Measurements from ENCODE around the gene ERV3-1. TPM values are rescaled to one million over a fixed set of nuclear protein-coding genes. Genes with fewer than 3 reads are reported as not detected.
"Not testable (repeated sequence)": the region's sequence is repeated elsewhere in the genome, so short reads cannot be mapped to it uniquely, and the experiment has no call there.

The ERV3-1 gene
- total RNA-seq, 1 experiment from 2014 or later, result 7.6 TPM

DNA sequence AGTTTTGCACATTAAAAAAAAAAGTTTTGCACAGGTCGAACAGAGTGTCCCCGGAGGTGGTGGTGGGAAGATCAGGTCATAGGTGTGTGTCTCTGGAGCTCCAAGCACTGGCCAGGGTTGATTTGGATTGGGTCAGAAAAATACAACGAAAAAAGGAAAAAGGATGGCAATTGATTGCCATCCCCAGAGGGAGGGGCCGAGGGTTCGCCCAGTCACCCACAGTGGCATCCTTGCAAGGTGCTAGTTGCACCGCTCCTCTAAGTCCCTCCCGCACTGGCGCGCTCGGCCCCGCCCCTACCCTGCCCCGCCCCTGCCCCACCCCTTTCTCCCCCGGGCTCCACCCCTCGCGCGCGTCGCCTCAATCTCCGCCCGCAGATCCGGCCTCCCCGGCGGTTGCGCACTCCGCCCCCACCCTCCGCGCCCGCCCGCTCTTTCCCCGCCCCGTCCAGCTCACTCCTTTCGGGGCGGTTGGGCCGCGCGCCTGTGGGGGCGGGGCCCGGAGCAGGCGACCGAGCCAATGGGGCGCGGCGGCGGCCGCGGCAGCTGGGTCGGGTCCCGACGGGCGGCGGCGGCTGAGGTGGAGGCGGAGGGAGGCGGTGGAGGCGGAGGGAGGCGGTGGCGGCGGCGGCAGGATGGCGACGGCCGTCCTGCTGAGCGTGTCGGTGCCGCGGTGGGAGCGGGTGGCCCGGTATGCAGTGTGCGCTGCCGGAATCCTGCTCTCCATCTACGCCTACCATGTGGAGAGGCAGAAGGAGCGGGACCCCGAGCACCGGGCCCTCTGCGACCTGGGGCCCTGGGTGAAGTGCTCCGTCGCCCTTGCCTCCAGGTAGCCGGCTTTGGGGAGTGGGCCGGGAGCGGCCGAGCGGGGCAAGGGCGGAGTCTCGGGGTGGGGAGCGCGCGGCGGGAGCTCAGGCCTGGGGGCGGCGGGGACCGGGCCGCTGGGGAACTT is 31.5 kb upstream of the ERV3-1 start:
- Mint-ChIP-seq H3K27me3 (ENCODE audit: insufficient read depth, unreplicated experiment) (no peaks in the 10 kb centered on the region), H3K9me3 (ENCODE audit: unreplicated experiment) (no peaks in the 10 kb centered on the region), H3K36me3 (ENCODE audit: insufficient read depth, unreplicated experiment) (no peaks in the 10 kb centered on the region), H3K4me1 (ENCODE audit: insufficient read depth, unreplicated experiment) (peaks cover 7% of the 10 kb centered on the region), H3K4me3 (ENCODE audit: unreplicated experiment) (peak overlapping the region; percentile 80), H3K27ac (ENCODE audit: low read depth, unreplicated experiment) (peak overlapping the region; percentile 61)
- ChIA-PET CTCF (interaction anchor here (0.7 kb wide), 2 partner anchors 41 to 729 kb away, joined by 3 read pairs; no protein-coding TSS in a partner anchor), POLR2A (interaction anchor here (1.0 to 6.4 kb wide), 4 partner anchors 12 to 371 kb away, joined by 3 to 53 read pairs (median 4); partner anchors contain the start of gene ERV3-1)
- intact Hi-C loops (cut with micrococcal nuclease), result loop anchor here (5.0 kb wide), 1 partner anchor 86 kb away; no protein-coding TSS in a partner anchor
- DNase-seq (ENCODE audit: unreplicated experiment), result peak; percentile 91
- no TSS peak for BruUV-seq (replicated peaks)
- TF ChIP-seq, protein P1, sequence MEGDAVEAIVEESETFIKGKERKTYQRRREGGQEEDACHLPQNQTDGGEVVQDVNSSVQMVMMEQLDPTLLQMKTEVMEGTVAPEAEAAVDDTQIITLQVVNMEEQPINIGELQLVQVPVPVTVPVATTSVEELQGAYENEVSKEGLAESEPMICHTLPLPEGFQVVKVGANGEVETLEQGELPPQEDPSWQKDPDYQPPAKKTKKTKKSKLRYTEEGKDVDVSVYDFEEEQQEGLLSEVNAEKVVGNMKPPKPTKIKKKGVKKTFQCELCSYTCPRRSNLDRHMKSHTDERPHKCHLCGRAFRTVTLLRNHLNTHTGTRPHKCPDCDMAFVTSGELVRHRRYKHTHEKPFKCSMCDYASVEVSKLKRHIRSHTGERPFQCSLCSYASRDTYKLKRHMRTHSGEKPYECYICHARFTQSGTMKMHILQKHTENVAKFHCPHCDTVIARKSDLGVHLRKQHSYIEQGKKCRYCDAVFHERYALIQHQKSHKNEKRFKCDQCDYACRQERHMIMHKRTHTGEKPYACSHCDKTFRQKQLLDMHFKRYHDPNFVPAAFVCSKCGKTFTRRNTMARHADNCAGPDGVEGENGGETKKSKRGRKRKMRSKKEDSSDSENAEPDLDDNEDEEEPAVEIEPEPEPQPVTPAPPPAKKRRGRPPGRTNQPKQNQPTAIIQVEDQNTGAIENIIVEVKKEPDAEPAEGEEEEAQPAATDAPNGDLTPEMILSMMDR (IDR thresholded peaks at IDR 0.05; ENCODE audit: unreplicated experiment), result no peak

DNA sequence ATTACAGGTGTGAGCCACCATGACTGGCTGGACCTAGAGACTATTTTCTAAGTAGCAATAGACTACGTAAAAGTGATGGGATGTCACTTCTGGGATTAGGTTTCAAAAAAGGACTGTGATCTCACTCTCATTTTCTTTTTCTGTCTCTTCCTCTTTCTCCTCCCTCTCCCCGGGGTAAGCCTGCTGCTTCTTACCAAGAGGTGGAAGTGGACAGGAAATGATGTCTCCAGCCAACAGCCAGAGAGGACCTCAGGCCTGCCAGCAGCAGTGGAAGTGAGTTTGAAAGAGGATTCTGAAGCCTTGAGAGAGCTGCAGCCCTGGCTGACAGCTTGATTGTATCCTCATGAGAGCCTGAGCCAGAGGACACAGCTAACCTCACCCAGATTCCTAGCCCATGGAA is 30.0 kb upstream of the ERV3-1 start:
- not testable (repeated sequence) for H3K27me3 Mint-ChIP-seq (ENCODE audit: insufficient read depth, unreplicated experiment); DNase-seq (ENCODE audit: unreplicated experiment); BruUV-seq (replicated peaks); H3K4me3 Mint-ChIP-seq (ENCODE audit: unreplicated experiment); H3K36me3 Mint-ChIP-seq (ENCODE audit: insufficient read depth, unreplicated experiment); H3K4me1 Mint-ChIP-seq (ENCODE audit: insufficient read depth, unreplicated experiment); H3K27ac Mint-ChIP-seq (ENCODE audit: low read depth, unreplicated experiment); H3K9me3 Mint-ChIP-seq (ENCODE audit: unreplicated experiment)
- intact Hi-C loops (cut with micrococcal nuclease), result loop anchor here (5.0 kb wide), 1 partner anchor 84 kb away; no protein-coding TSS in a partner anchor
- ChIA-PET CTCF (interaction anchor here (0.6 kb wide), 2 partner anchors 39 to 384 kb away, joined by 3 to 4 read pairs; no protein-coding TSS in a partner anchor), POLR2A (interaction anchor here (0.6 to 6.4 kb wide), 2 partner anchors 30 to 66 kb away, joined by 3 to 53 read pairs; partner anchors contain the start of gene ERV3-1)

DNA sequence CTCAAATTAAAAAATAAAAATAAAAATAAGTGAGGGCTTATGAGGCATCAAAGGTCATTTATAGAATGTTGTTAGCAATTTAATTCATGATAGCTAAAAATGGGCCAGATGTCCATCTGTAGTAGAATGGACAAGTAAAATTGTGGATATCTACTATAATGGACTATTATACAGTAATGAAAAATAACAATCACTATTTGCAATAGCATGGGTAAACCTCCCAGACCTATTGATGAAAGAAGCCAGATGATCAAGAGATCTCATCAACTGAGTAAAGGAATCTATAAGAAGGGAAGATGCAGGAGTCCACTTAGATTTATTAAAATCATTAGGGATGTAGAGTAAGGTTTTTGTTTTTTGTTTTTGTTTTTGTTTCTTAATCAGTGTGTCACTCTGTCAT is 29.0 kb upstream of the ERV3-1 start:
- DNase-seq (ENCODE audit: unreplicated experiment); H3K36me3 Mint-ChIP-seq (ENCODE audit: insufficient read depth, unreplicated experiment); POLR2A ChIA-PET; H3K27ac Mint-ChIP-seq (ENCODE audit: low read depth, unreplicated experiment); H3K27me3 Mint-ChIP-seq (ENCODE audit: insufficient read depth, unreplicated experiment); CTCF ChIA-PET; H3K4me3 Mint-ChIP-seq (ENCODE audit: unreplicated experiment); BruUV-seq (replicated peaks); H3K9me3 Mint-ChIP-seq (ENCODE audit: unreplicated experiment); H3K4me1 Mint-ChIP-seq (ENCODE audit: insufficient read depth, unreplicated experiment): not testable (repeated sequence)
- intact Hi-C loops (cut with micrococcal nuclease), result loop anchor here (5.0 kb wide), 1 partner anchor 83 kb away; no protein-coding TSS in a partner anchor

DNA sequence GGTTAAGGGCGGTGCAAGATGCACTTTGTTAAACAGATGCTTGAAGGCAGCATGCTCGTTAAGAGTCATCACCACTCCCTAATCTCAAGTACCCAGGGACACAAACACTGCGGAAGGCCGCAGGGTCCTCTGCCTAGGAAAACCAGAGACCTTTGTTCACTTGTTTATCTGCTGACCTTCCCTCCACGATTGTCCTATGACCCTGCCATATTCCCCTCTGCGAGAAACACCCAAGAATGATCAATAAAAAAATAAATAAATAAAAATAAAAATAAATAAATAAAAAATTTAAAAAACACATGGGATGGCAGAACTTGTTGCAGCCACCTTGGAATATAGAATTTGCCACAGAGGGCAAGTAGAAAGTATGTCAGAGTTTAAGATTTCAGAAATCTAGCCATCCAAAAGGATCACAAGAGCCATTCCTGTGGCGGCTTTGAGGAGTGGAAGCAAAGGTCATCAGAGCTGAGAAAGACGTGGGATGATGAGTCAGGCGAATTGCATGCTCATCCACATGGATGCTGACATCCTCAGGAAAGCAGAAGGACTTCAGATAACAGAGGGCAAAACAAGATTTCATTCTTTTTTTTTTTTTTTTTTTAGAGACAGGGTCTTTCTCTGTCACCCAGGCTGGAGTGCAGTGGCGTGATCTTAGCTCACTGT is 27.8 kb upstream of the ERV3-1 start:
- H3K4me3 Mint-ChIP-seq (ENCODE audit: unreplicated experiment); H3K4me1 Mint-ChIP-seq (ENCODE audit: insufficient read depth, unreplicated experiment); H3K27me3 Mint-ChIP-seq (ENCODE audit: insufficient read depth, unreplicated experiment); intact Hi-C loops (cut with micrococcal nuclease); BruUV-seq (replicated peaks); DNase-seq (ENCODE audit: unreplicated experiment); H3K36me3 Mint-ChIP-seq (ENCODE audit: insufficient read depth, unreplicated experiment); H3K9me3 Mint-ChIP-seq (ENCODE audit: unreplicated experiment); H3K27ac Mint-ChIP-seq (ENCODE audit: low read depth, unreplicated experiment): not testable (repeated sequence)
- ChIA-PET CTCF (interaction anchor here (0.6 to 0.7 kb wide), 2 partner anchors 17 to 163 kb away, joined by 3 read pairs; no protein-coding TSS in a partner anchor), POLR2A (interaction anchor here (0.6 to 0.9 kb wide), 2 partner anchors 47 to 317 kb away, joined by 3 read pairs; no protein-coding TSS in a partner anchor)

DNA sequence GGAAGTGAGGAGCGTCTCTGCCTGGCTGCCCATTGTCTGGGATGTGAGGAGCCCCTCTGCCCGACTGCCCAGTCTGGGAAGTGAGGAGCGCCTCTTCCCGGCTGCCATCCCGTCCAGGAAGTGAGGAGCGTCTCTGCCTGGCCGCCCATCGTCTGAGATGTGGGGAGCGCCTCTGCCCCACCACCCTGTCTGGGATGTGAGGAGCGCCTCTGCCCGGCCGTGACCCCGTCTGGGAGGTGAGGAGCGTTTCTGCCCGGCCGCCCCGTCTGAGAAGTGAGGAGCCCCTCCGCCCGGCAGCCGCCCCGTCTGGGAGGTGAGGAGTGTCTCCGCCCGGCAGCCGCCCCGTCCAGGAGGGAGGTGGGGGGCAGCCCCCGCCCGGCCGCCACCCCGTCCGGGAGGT is 26.9 kb upstream of the ERV3-1 start:
- CTCF ChIA-PET; H3K9me3 Mint-ChIP-seq (ENCODE audit: unreplicated experiment); H3K36me3 Mint-ChIP-seq (ENCODE audit: insufficient read depth, unreplicated experiment); DNase-seq (ENCODE audit: unreplicated experiment); H3K4me1 Mint-ChIP-seq (ENCODE audit: insufficient read depth, unreplicated experiment); POLR2A ChIA-PET; H3K27me3 Mint-ChIP-seq (ENCODE audit: insufficient read depth, unreplicated experiment); intact Hi-C loops (cut with micrococcal nuclease); H3K27ac Mint-ChIP-seq (ENCODE audit: low read depth, unreplicated experiment); BruUV-seq (replicated peaks); H3K4me3 Mint-ChIP-seq (ENCODE audit: unreplicated experiment): not testable (repeated sequence)

DNA sequence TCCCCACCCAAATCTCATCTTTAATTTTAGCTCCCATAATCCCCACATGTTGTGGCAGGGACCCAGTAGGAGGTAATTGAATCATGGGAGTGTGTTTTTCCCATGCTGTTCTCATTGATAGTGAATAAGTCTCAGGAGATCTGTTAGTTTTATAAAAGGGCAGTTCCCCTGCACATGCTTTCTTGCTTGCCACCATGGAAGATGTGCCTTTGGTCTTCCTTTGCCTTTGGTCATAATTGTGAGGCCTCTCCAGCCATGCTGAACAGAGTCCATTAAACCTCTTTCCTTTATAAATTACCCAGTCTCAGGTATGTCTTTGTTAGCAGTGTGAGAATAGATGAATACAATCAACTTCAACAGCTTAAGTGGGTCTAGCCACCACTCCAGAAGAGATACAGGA is 18.5 kb upstream of the ERV3-1 start:
- H3K9me3 Mint-ChIP-seq (ENCODE audit: unreplicated experiment); H3K4me3 Mint-ChIP-seq (ENCODE audit: unreplicated experiment); DNase-seq (ENCODE audit: unreplicated experiment); H3K27ac Mint-ChIP-seq (ENCODE audit: low read depth, unreplicated experiment); BruUV-seq (replicated peaks); intact Hi-C loops (cut with micrococcal nuclease); POLR2A ChIA-PET; H3K27me3 Mint-ChIP-seq (ENCODE audit: insufficient read depth, unreplicated experiment); CTCF ChIA-PET; H3K4me1 Mint-ChIP-seq (ENCODE audit: insufficient read depth, unreplicated experiment); H3K36me3 Mint-ChIP-seq (ENCODE audit: insufficient read depth, unreplicated experiment): not testable (repeated sequence)

DNA sequence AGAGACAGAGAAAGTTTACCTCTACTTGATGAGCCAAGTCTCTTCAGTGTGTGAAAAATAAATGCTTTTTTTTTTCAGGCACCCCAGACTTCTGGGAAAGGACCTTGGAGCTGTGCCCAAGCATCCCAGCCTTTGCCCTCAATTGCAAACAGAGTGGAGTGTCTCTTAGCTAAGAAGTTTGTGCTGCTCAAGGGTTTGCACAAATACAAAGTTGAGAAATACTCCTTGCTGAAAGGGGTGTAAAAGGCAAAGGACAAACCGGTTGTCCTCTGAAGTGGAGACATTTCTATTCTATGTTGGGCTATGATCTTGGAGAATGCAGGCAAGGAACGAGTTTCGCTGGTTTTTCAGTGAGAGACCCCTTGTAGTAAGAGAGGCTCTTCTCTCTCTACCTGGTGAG is 14.5 kb upstream of the ERV3-1 start:
- H3K4me3 Mint-ChIP-seq (ENCODE audit: unreplicated experiment); BruUV-seq (replicated peaks); H3K27ac Mint-ChIP-seq (ENCODE audit: low read depth, unreplicated experiment); DNase-seq (ENCODE audit: unreplicated experiment); intact Hi-C loops (cut with micrococcal nuclease); H3K36me3 Mint-ChIP-seq (ENCODE audit: insufficient read depth, unreplicated experiment); CTCF ChIA-PET; H3K9me3 Mint-ChIP-seq (ENCODE audit: unreplicated experiment); H3K4me1 Mint-ChIP-seq (ENCODE audit: insufficient read depth, unreplicated experiment); H3K27me3 Mint-ChIP-seq (ENCODE audit: insufficient read depth, unreplicated experiment): not testable (repeated sequence)
- POLR2A ChIA-PET, result interaction anchor here (0.8 kb wide), 1 partner anchor 14 kb away, joined by 4 read pairs; no protein-coding TSS in a partner anchor

DNA sequence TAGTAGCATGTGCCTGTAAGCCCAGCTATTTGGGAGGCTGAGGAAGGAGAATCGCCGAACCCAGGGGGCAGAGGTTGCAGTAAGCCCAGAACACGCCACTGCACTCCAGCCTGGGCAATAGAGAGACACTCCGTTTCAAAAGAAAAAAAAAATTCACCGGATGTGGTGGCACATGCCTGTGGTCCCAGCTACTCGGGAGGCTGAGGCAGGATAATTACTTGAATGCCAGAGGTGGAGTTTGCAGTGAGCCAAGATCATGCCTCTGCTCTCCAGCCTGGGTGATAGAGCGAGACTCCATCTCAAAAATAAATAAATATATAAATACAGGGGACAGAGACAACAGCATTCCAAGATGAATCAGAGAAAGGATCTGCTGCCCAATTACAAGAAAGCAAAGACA is 3.4 kb upstream of the ERV3-1 start:
- H3K9me3 Mint-ChIP-seq (ENCODE audit: unreplicated experiment); H3K27ac Mint-ChIP-seq (ENCODE audit: low read depth, unreplicated experiment); POLR2A ChIA-PET; H3K27me3 Mint-ChIP-seq (ENCODE audit: insufficient read depth, unreplicated experiment); DNase-seq (ENCODE audit: unreplicated experiment); CTCF ChIA-PET; intact Hi-C loops (cut with micrococcal nuclease); BruUV-seq (replicated peaks); H3K4me3 Mint-ChIP-seq (ENCODE audit: unreplicated experiment); H3K36me3 Mint-ChIP-seq (ENCODE audit: insufficient read depth, unreplicated experiment): not testable (repeated sequence)
- H3K4me1 Mint-ChIP-seq (ENCODE audit: insufficient read depth, unreplicated experiment), result peaks cover 18% of the 10 kb centered on the region
